WERI-Rb-1 (cell line): ENCODE results near the gene REC114.
"Not testable (repeated sequence)": the region's sequence is repeated elsewhere in the genome, so short reads cannot be mapped to it uniquely, and the experiment has no call there.

ENCODE experiments used
- DNase-seq: peaks from one replicate; pipeline ENCODE4 v3.0.0-alpha.2; 2020
- H3K27ac ChIP-seq: fragments of 250-450 bp; sonication (Bioruptor Pico); 2 replicates; pipeline ENCODE4 v1.5.1; 2020; ENCODE audit warnings: mild to moderate bottlenecking, moderate library complexity
- H3K27me3 ChIP-seq: fragments of 250-450 bp; sonication (Bioruptor Pico); 2 replicates; pipeline ENCODE4 v1.5.1; 2021; ENCODE audit warnings: mild to moderate bottlenecking, low read depth, moderate library complexity; ENCODE audit not compliant: insufficient read depth, severe bottlenecking
- H3K36me3 ChIP-seq: fragments of 250-450 bp; sonication (Bioruptor Pico); 2 replicates; pipeline ENCODE4 v1.5.1; 2020; ENCODE audit warnings: mild to moderate bottlenecking, moderate library complexity
- H3K4me3 ChIP-seq: 2 replicates; pipeline ENCODE4 v1.5.1; 2011; ENCODE audit warnings: low read depth, mild to moderate bottlenecking, control low read depth, low read length
- H3K9me3 ChIP-seq: fragments of 250-450 bp; sonication (Bioruptor Pico); 2 replicates; pipeline ENCODE4 v1.5.1; 2021; ENCODE audit warnings: mild to moderate bottlenecking, moderate library complexity; ENCODE audit not compliant: severe bottlenecking
- TF ChIP-seq, protein P1 (sequence below): IDR thresholded peaks from 2 replicates; pipeline ENCODE4 v1.5.1; 2011; ENCODE audit warnings: low read depth, mild to moderate bottlenecking, control low read depth, inconsistent platforms, low read length

The REC114 gene

DNA sequence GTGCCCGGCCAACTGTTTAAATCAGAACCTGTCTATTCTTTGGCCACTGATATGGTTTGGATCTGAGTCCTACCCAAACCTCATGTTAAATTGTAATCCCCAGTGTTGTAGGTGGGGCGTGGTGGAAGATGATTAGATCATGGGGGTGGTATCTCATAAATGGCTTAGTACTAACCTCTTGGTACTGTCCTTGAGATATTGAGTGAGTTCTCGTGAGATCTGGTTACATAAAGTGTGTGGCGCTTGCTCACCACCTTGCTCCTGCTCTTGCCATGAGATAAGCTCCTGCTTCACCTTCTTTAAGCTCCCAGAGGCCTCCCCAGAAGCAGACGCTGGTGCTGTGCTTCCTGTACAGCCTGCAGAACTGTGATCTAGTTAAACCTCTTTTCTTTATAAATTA lies 42.4 kb downstream of the REC114 start:
- H3K27ac ChIP-seq: no peak overlapping the region
- H3K36me3 ChIP-seq: no peaks in the 10 kb centered on the region
- no peaks in the 10 kb centered on the region for H3K9me3 ChIP-seq
- H3K4me3 ChIP-seq: no peak overlapping the region
- H3K27me3 ChIP-seq: no peaks in the 10 kb centered on the region
- peak; percentile 23 for DNase-seq
- TF ChIP-seq, protein P1, sequence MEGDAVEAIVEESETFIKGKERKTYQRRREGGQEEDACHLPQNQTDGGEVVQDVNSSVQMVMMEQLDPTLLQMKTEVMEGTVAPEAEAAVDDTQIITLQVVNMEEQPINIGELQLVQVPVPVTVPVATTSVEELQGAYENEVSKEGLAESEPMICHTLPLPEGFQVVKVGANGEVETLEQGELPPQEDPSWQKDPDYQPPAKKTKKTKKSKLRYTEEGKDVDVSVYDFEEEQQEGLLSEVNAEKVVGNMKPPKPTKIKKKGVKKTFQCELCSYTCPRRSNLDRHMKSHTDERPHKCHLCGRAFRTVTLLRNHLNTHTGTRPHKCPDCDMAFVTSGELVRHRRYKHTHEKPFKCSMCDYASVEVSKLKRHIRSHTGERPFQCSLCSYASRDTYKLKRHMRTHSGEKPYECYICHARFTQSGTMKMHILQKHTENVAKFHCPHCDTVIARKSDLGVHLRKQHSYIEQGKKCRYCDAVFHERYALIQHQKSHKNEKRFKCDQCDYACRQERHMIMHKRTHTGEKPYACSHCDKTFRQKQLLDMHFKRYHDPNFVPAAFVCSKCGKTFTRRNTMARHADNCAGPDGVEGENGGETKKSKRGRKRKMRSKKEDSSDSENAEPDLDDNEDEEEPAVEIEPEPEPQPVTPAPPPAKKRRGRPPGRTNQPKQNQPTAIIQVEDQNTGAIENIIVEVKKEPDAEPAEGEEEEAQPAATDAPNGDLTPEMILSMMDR: no peak

GRCh38 chr15:73485885-73486284 lies 42.9 kb downstream of the REC114 start:
- H3K36me3 ChIP-seq, H3K4me3 ChIP-seq, H3K9me3 ChIP-seq, H3K27ac ChIP-seq, DNase-seq, H3K27me3 ChIP-seq: not testable (repeated sequence)

GRCh38 chr15:73488698-73489097 lies 45.7 kb downstream of the REC114 start:
- no peak for DNase-seq
- Histone ChIP-seq H3K4me3 (no peak overlapping the region), H3K36me3 (no peaks in the 10 kb centered on the region), H3K9me3 (no peaks in the 10 kb centered on the region), H3K27ac (no peak overlapping the region), H3K27me3 (no peaks in the 10 kb centered on the region)
- TF ChIP-seq, protein P1: no peak

GRCh38 chr15:73493922-73494321 lies 51.0 kb downstream of the REC114 start:
- Histone ChIP-seq H3K27me3 (no peaks in the 10 kb centered on the region), H3K4me3 (no peak overlapping the region), H3K9me3 (no peaks in the 10 kb centered on the region), H3K27ac (no peak overlapping the region), H3K36me3 (no peaks in the 10 kb centered on the region)
- no peak for DNase-seq
- TF ChIP-seq, protein P1: no peak

DNA sequence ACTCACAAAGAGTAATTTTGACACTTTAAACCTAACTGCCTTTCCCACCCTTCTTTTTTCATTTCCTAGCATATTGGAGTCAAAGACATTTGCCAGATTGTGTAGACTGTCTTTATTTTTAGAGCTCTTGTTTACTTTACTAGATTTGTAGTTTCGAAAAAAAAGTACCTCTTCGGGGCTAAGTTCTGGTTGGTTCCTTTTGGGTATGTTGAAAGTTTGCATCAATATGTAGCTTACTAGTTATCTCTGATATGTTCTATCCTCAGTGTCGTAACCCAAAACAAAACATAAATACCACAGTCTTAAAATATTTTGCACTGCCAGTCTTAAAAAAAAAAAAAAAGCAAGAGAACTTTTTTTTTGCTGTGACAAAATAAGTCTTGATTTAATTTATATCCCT lies 52.2 kb downstream of the REC114 start:
- Histone ChIP-seq H3K9me3 (no peaks in the 10 kb centered on the region), H3K4me3 (no peak overlapping the region), H3K36me3 (no peaks in the 10 kb centered on the region), H3K27me3 (no peaks in the 10 kb centered on the region), H3K27ac (no peak overlapping the region)
- DNase-seq: no peak
- TF ChIP-seq, protein P1: no peak

- no peak overlapping the region for H3K4me3 ChIP-seq
- DNase-seq: no peak
- no peak overlapping the region for H3K27ac ChIP-seq
- TF ChIP-seq, protein P1: no peak
- no peaks in the 10 kb centered on the region for H3K9me3 ChIP-seq
- H3K36me3 ChIP-seq: no peaks in the 10 kb centered on the region
- H3K27me3 ChIP-seq: no peaks in the 10 kb centered on the region
These were observed 57.7 kb downstream of the REC114 start for GRCh38 chr15:73500696-73501095.
